Sigmoid colon (tissue), 4 donors: ENCODE data around the gene GALNT10.

ENCODE experiments used
- POLR2A ChIP-seq, 2 donors: fragments of 450-650 bp; IDR thresholded peaks; one replicate each; pipeline ENCODE4 v1.6.1; 2016; ENCODE audit warnings: antibody characterized with exemption in 2 of 2, mild to moderate bottlenecking in 2 of 2, moderate library complexity in 2 of 2
- POLR2AphosphoS5 ChIP-seq, 4 donors: sonication (generic); formaldehyde crosslinking; IDR thresholded peaks; one replicate each; pipeline ENCODE4 v1.6.1; 2017; ENCODE audit warnings: antibody characterized with exemption in 4 of 4
- TF ChIP-seq, protein P1 (sequence below), 4 experiments: fragments of 450-650 bp in 3 of 4; fragments of 200-600 bp in 1 of 4; IDR thresholded peaks; one replicate each; pipeline ENCODE4 v1.5.1; 2016 to 2019; ENCODE audit warnings: antibody characterized with exemption in 4 of 4, mild to moderate bottlenecking in 3 of 4, moderate library complexity in 2 of 4

DNA sequence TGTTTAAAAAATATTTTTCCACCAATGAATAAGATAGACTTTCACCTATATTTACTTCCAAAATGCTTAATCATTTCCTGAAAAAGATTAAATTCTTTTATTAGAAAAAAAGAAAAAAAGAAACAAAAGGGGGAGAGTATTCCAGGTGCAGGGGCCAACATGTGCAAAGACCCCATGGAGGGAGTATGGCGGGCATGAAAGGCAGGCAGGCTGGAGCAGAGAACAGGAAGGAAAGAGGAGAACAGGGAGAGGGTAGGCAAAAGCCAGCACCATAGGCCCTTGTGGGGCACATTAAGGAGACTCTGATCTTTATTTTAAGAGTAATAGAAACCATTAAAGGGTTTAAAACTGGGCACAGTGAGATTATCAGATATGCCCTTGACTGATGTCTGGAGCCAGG, 238.8 kb downstream of the GALNT10 start:
- TF ChIP-seq, protein P1, sequence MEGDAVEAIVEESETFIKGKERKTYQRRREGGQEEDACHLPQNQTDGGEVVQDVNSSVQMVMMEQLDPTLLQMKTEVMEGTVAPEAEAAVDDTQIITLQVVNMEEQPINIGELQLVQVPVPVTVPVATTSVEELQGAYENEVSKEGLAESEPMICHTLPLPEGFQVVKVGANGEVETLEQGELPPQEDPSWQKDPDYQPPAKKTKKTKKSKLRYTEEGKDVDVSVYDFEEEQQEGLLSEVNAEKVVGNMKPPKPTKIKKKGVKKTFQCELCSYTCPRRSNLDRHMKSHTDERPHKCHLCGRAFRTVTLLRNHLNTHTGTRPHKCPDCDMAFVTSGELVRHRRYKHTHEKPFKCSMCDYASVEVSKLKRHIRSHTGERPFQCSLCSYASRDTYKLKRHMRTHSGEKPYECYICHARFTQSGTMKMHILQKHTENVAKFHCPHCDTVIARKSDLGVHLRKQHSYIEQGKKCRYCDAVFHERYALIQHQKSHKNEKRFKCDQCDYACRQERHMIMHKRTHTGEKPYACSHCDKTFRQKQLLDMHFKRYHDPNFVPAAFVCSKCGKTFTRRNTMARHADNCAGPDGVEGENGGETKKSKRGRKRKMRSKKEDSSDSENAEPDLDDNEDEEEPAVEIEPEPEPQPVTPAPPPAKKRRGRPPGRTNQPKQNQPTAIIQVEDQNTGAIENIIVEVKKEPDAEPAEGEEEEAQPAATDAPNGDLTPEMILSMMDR (IDR thresholded peaks at IDR 0.05) = no peak
- TF ChIP-seq POLR2A (IDR thresholded peaks at IDR 0.05) (no peak), POLR2AphosphoS5 (IDR thresholded peaks at IDR 0.05) (no peak)
